Measurements from ENCODE around the gene EME2.

The EME2 gene

DNA sequence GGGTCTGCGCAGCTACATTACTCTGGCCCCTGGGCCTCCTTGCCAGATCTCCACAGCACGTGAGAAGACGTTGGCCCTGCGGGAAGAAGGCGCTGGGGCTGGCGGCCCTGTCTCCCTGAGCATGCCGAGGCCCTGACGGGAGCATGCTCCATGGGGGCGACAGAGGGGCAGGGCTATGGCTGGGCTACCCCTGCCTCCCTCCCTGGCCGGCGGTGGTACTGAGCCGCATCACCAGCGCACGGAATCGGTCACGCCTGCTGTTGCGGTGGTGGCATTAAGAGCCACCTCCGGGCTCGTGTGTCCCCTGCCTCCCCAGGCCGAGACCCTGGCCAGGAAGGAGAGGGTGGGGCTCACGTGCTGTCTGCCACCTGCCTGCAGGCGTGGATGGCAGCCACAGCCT is 38.5 kb upstream of the EME2 start:
- Histone ChIP-seq H2BK12ac (ENCODE audit: low read length in 2 of 2) (no peak overlapping the region), H3K27me3 (ENCODE audit: control insufficient read depth in 1 of 2, insufficient read depth in 1 of 2, low read length in 2 of 2) (no peaks in the 10 kb centered on the region), H3K23ac (ENCODE audit: low read length in 2 of 2) (no peak overlapping the region), H3K36me3 (ENCODE audit: control insufficient read depth in 1 of 2, insufficient read depth in 2 of 2, low read depth in 1 of 2, low read length in 2 of 2) (peaks cover 53 to 77% of the 10 kb centered on the region in 2 experiments), H3K9me3 (ENCODE audit: control insufficient read depth, low read length) (no peaks in the 10 kb centered on the region), H2BK15ac (ENCODE audit: low read depth, poor library complexity, severe bottlenecking) (no peak overlapping the region), H2BK5ac (ENCODE audit: low read depth, low read length, poor library complexity, severe bottlenecking) (no peak overlapping the region), H3K9ac (ENCODE audit: low read length) (no peak overlapping the region), H3K14ac (ENCODE audit: low read length in 2 of 2) (no peak overlapping the region), H2BK120ac (ENCODE audit: low read depth, low read length) (no peak overlapping the region), H3K4ac (ENCODE audit: low read depth in 1 of 2, low read length in 2 of 2) (no peak overlapping the region), H3K4me1 (ENCODE audit: control insufficient read depth, insufficient read depth, low read depth, low read length) (peaks cover 1% of the 10 kb centered on the region), H3K18ac (ENCODE audit: low read depth in 1 of 2, low read length in 2 of 2) (no peak overlapping the region), H3K79me1 (replicated peaks; ENCODE audit: low read length, poor library complexity, severe bottlenecking) (peaks cover 36% of the 10 kb centered on the region), H3K4me2 (ENCODE audit: low read length, poor library complexity, severe bottlenecking) (no peak overlapping the region), H3K27ac (ENCODE audit: low read length, poor library complexity, severe bottlenecking) (no peak overlapping the region), H2AFZ (ENCODE audit: low read depth, low read length) (no peak overlapping the region), H4K8ac (ENCODE audit: low read length) (no peak overlapping the region), H2AK5ac (ENCODE audit: low read length, severe bottlenecking) (no peak overlapping the region), H3K4me3 (ENCODE audit: insufficient read depth in 1 of 2, low read depth in 1 of 2, low read length in 2 of 2) (no peak overlapping the region), H4K91ac (ENCODE audit: low read length) (no peak overlapping the region)
- DNase-seq, result no peak
- WGBS, result 98% methylated on average over 22 of the region's 22 CpGs

DNA sequence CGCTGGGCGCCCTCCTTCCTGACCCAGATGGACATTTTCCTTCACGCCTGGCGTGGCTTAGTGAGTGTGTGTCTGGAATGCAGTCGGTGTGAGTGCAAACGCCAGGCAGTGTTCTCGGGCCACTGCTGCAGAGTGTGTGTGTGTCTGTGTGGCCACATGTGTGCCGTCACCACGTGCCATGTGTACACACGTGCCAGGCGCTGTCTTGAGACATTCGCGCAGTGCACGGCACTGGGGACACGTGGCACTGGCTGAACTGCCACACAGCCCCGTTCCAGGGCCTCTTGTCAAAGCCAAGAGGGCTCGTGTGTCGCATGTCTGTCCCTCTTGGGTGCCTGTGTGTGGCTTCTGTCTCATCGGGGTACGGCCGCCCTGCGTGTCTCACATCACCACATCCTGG is 37.8 kb upstream of the EME2 start:
- no peak overlapping the region for H3K14ac ChIP-seq (ENCODE audit: low read length in 2 of 2)
- no peak overlapping the region for H3K4me3 ChIP-seq (ENCODE audit: insufficient read depth in 1 of 2, low read depth in 1 of 2, low read length in 2 of 2)
- H3K4me1 ChIP-seq (ENCODE audit: control insufficient read depth, insufficient read depth, low read depth, low read length), result peaks cover 1% of the 10 kb centered on the region
- H3K36me3 ChIP-seq (ENCODE audit: control insufficient read depth in 1 of 2, insufficient read depth in 2 of 2, low read depth in 1 of 2, low read length in 2 of 2), result peaks cover 47 to 77% of the 10 kb centered on the region in 2 experiments
- H3K9me3 ChIP-seq (ENCODE audit: control insufficient read depth, low read length), result no peaks in the 10 kb centered on the region
- H3K18ac ChIP-seq (ENCODE audit: low read depth in 1 of 2, low read length in 2 of 2), result no peak overlapping the region
- no peak overlapping the region for H2BK120ac ChIP-seq (ENCODE audit: low read depth, low read length)
- no peak overlapping the region for H2AFZ ChIP-seq (ENCODE audit: low read depth, low read length)
- H3K4ac ChIP-seq (ENCODE audit: low read depth in 1 of 2, low read length in 2 of 2), result no peak overlapping the region
- no peak overlapping the region for H2BK5ac ChIP-seq (ENCODE audit: low read depth, low read length, poor library complexity, severe bottlenecking)
- whole genome bisulfite sequencing, result 95% methylated on average over 22 of the region's 22 CpGs
- no peak overlapping the region for H3K4me2 ChIP-seq (ENCODE audit: low read length, poor library complexity, severe bottlenecking)
- H3K79me1 ChIP-seq (replicated peaks; ENCODE audit: low read length, poor library complexity, severe bottlenecking), result peaks cover 30% of the 10 kb centered on the region
- no peak for DNase-seq
- no peak overlapping the region for H4K91ac ChIP-seq (ENCODE audit: low read length)
- no peak overlapping the region for H2AK5ac ChIP-seq (ENCODE audit: low read length, severe bottlenecking)
- H3K9ac ChIP-seq (ENCODE audit: low read length), result no peak overlapping the region
- H2BK15ac ChIP-seq (ENCODE audit: low read depth, poor library complexity, severe bottlenecking), result no peak overlapping the region
- no peak overlapping the region for H3K23ac ChIP-seq (ENCODE audit: low read length in 2 of 2)
- no peak overlapping the region for H3K27ac ChIP-seq (ENCODE audit: low read length, poor library complexity, severe bottlenecking)
- no peak overlapping the region for H4K8ac ChIP-seq (ENCODE audit: low read length)
- H3K27me3 ChIP-seq (ENCODE audit: control insufficient read depth in 1 of 2, insufficient read depth in 1 of 2, low read length in 2 of 2), result no peaks in the 10 kb centered on the region
- no peak overlapping the region for H2BK12ac ChIP-seq (ENCODE audit: low read length in 2 of 2)

DNA sequence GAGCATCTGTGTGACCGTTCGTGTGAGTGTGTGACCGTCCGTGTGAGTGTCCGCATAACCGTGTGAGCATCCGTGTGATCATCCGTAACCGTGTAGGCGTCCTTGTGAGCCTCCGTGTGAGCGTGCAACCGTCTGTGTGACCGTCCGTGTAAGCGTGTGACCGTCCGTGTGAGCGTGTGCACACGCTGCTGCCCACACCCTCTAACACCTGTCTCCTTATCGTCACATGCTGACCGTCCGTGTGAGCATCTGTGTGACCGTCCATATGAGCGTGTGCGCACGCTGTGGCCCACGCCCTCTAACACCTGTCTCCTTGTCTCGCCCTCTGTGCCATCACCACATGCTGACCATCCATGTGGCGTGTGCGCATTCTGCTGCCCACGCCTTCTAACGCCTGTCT is 32.4 kb upstream of the EME2 start:
- H3K23ac ChIP-seq (ENCODE audit: low read length in 2 of 2), result no peak overlapping the region
- no peak overlapping the region for H2BK5ac ChIP-seq (ENCODE audit: low read depth, low read length, poor library complexity, severe bottlenecking)
- peak overlapping the region; percentile 2 for H4K91ac ChIP-seq (ENCODE audit: low read length)
- peak overlapping the region in 1 of 2 experiments; percentile 21 for H3K4me3 ChIP-seq (ENCODE audit: insufficient read depth in 1 of 2, low read depth in 1 of 2, low read length in 2 of 2)
- no peaks in the 10 kb centered on the region for H3K27me3 ChIP-seq (ENCODE audit: control insufficient read depth in 1 of 2, insufficient read depth in 1 of 2, low read length in 2 of 2)
- no peak overlapping the region for H3K18ac ChIP-seq (ENCODE audit: low read depth in 1 of 2, low read length in 2 of 2)
- 98% methylated on average over 33 of the region's 33 CpGs for WGBS
- H3K4me2 ChIP-seq (ENCODE audit: low read length, poor library complexity, severe bottlenecking), result no peak overlapping the region
- no peak overlapping the region for H4K8ac ChIP-seq (ENCODE audit: low read length)
- no peak for DNase-seq
- no peak overlapping the region for H2AK5ac ChIP-seq (ENCODE audit: low read length, severe bottlenecking)
- H2BK15ac ChIP-seq (ENCODE audit: low read depth, poor library complexity, severe bottlenecking), result no peak overlapping the region
- H3K27ac ChIP-seq (ENCODE audit: low read length, poor library complexity, severe bottlenecking), result no peak overlapping the region
- H2AFZ ChIP-seq (ENCODE audit: low read depth, low read length), result no peak overlapping the region
- no peak overlapping the region for H2BK12ac ChIP-seq (ENCODE audit: low read length in 2 of 2)
- no peak overlapping the region for H3K9ac ChIP-seq (ENCODE audit: low read length)
- H2BK120ac ChIP-seq (ENCODE audit: low read depth, low read length), result no peak overlapping the region
- no peak overlapping the region for H3K4ac ChIP-seq (ENCODE audit: low read depth in 1 of 2, low read length in 2 of 2)
- H3K9me3 ChIP-seq (ENCODE audit: control insufficient read depth, low read length), result no peaks in the 10 kb centered on the region
- peaks cover 29% of the 10 kb centered on the region for H3K79me1 ChIP-seq (replicated peaks; ENCODE audit: low read length, poor library complexity, severe bottlenecking)
- H3K4me1 ChIP-seq (ENCODE audit: control insufficient read depth, insufficient read depth, low read depth, low read length), result peaks cover 7% of the 10 kb centered on the region
- no peak overlapping the region for H3K14ac ChIP-seq (ENCODE audit: low read length in 2 of 2)
- peaks cover 39 to 82% of the 10 kb centered on the region in 2 experiments for H3K36me3 ChIP-seq (ENCODE audit: control insufficient read depth in 1 of 2, insufficient read depth in 2 of 2, low read depth in 1 of 2, low read length in 2 of 2)

DNA sequence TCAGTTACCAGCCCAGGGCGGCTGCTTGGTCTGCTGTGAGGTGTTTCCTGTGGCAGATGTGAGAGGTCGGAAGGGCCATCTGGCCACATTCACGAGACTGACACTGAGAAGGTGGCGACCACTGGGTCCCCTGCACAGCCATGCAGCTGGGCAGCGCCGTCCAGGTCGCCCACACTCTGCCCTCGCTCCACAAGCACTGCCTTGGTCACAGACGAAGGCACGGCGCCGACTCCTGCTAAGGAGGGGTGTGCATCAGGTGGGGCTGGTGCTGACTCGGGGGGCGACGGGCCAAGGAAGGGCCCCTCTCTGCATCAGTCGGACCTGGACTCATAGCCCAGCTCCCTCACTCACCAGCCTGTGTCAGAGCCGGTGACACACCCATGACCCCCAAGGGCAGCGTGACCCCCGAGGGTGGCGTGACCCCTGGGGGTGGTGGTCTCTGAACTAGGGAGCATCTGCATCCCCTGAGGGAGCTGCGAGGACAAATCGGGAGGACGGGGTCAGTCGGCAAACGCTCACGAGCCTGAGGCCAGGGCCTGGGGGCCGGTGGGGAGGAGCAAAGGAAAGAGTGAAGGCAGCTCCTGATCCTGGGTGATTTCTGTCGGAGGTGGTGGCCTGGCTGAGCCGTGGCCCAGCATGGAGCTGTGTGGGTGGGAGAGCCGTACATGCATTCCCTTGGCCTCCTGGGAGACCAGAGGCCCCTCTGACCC is 31.7 kb upstream of the EME2 start:
- Histone ChIP-seq H2BK120ac (ENCODE audit: low read depth, low read length) (no peak overlapping the region), H4K91ac (ENCODE audit: low read length) (no peak overlapping the region), H3K14ac (ENCODE audit: low read length in 2 of 2) (no peak overlapping the region), H3K9ac (ENCODE audit: low read length) (no peak overlapping the region), H3K4me1 (ENCODE audit: control insufficient read depth, insufficient read depth, low read depth, low read length) (peaks cover 13% of the 10 kb centered on the region), H3K4ac (ENCODE audit: low read depth in 1 of 2, low read length in 2 of 2) (no peak overlapping the region), H3K23ac (ENCODE audit: low read length in 2 of 2) (no peak overlapping the region), H3K18ac (ENCODE audit: low read depth in 1 of 2, low read length in 2 of 2) (no peak overlapping the region), H4K8ac (ENCODE audit: low read length) (no peak overlapping the region), H3K79me1 (replicated peaks; ENCODE audit: low read length, poor library complexity, severe bottlenecking) (peaks cover 29% of the 10 kb centered on the region), H2BK12ac (ENCODE audit: low read length in 2 of 2) (no peak overlapping the region), H2AFZ (ENCODE audit: low read depth, low read length) (no peak overlapping the region), H2BK15ac (ENCODE audit: low read depth, poor library complexity, severe bottlenecking) (peak overlapping the region; percentile 18), H3K9me3 (ENCODE audit: control insufficient read depth, low read length) (no peaks in the 10 kb centered on the region), H3K27me3 (ENCODE audit: control insufficient read depth in 1 of 2, insufficient read depth in 1 of 2, low read length in 2 of 2) (no peaks in the 10 kb centered on the region), H3K27ac (ENCODE audit: low read length, poor library complexity, severe bottlenecking) (no peak overlapping the region), H3K36me3 (ENCODE audit: control insufficient read depth in 1 of 2, insufficient read depth in 2 of 2, low read depth in 1 of 2, low read length in 2 of 2) (peaks cover 42 to 79% of the 10 kb centered on the region in 2 experiments), H2AK5ac (ENCODE audit: low read length, severe bottlenecking) (no peak overlapping the region), H3K4me3 (ENCODE audit: insufficient read depth in 1 of 2, low read depth in 1 of 2, low read length in 2 of 2) (no peak overlapping the region), H3K4me2 (ENCODE audit: low read length, poor library complexity, severe bottlenecking) (no peak overlapping the region), H2BK5ac (ENCODE audit: low read depth, low read length, poor library complexity, severe bottlenecking) (no peak overlapping the region)
- no peak for DNase-seq
- 95% methylated on average over 28 of the region's 30 CpGs for WGBS
